Anterior cingulate cortex (tissue), 58 donors: Measurements from ENCODE around the gene PTGIR.
"Not testable (repeated sequence)": the region's sequence is repeated elsewhere in the genome, so short reads cannot be mapped to it uniquely, and the experiment has no call there.

ENCODE experiments used
- DNase-seq, 58 donors: peaks; one replicate each; lab custom pipeline; 2025; lab: John Stamatoyannopoulos, UW

The PTGIR gene

DNA sequence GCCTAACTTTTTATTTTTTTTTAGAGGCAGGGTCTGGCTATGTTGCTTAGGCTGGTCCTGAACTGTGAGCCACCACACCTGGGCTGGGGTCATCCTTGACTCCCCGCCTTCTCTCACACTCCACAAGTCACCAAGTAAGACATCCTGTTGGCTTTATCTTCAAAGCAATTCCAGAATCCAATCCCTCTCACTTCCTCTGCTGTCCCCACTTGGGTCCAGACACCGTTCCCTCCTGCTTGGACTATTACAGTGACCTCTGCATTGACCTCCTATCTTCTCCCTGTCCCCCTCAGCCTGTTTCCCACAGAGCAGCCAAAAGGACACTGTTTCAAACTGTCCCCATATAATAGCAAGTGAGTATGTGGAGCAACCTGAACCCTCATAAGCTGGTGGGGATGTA, 15.8 kb upstream of the PTGIR start:
- DNase-seq = no peak

DNA sequence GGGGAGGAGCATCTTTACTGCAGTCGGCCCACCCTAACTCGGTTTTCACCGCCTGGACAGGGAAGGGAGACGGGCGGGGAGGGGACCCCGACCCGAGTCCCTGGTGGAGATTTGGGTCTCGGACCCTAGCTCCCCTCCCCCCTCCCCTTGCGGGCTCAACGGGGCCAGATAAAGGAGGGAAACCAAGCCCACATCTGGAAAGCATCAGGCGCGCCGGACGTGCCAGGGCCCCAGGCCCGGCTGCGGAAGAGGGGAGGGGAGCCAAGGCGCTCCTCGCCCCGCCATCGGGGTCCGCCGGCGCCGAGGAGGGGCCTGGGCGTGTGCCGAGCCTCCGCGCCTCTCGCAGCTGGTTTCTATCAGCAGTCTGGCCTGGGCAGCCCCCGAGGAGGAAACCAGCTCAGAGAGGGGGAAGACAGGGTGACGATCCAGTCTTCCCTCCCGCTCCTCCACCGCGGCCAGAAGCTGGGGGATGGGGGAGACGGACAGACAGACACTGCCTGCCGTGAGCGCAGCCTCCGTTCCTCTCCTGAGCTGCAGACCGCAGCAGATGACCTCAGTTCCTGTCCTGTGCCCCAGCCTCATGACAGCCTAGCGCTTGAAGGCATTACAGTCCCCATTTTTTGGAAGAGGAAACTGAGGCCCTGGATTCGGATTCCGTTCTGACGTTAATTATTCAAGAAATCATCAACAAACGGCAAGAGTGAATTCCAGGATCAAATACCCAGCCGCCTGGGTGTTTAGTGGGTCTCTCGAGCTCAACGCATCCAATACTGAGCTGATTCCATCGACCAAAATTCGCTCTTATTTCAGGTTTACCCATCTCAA, 14.7 kb upstream of the PTGIR start:
- DNase-seq = peak in 5 of 58 donors; percentile 19 to 49 (median 46)

DNA sequence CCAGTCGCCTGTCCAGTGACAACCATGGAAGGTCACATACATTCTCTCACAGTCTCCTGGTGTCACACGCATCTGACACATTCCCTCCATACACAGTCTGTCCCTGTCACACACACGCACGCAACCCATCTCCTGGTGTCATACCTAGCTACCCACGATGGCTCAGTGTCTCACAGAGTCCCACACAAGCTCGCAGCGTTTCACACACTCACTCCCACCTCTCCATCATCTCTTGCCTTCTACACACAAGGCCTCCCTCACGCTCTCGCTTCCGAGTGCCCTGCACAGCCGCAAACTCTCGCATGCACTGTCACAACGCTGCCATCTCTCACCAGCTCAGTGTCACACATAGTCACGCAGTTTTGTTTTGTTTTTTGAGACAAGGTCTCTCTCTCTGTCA, 12.3 kb upstream of the PTGIR start:
- DNase-seq = peak in 12 of 58 donors; percentile 9 to 34 (median 22)

DNA sequence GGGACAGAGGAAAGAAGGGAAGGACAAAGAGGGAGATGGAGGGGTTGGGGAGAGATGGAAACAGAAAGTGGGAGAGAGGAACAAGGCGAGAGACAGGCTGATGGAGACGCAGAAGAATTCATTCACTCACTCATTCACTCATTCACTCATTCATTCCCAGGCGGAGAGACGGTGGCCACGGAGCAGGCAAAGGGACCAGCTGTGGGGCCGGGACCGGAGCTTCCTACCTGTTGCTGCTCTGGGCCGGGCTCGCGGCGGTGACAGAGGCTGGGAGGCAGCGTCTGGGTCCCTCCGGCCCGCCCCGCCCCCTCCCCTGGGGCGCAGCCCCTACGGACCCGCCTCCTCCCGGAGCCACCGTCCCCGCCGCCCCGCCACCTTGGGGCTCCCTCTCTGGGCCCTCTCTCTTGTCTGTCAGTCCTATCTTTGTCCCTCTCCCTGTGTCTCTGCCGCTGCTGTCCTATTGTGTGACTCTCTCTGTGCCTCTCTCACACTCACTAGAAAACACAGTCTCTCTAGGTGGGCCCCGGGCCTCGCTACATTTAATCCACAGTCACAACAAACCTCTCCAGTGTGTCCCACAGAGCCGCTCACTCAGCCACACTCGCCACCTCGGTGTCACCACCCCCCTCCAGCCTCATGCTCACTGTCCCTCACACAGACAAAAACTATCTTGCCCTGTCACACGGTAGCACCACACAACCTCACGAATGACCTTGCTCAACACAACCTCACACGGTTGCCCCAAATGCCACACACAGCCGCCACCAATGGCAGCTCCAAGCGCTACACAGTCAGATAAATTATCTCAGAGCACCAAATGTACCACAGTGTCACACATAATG, 11.3 kb upstream of the PTGIR start, which contains the start of gene GNG8:
GNG8 (minus strand) TSS at position 283 of the 842 bp plus-strand sequence. CDS start 1,520 bp downstream, outside the sequence.
- peak in 6 of 58 donors; percentile 13 to 58 (median 32) for DNase-seq

DNA sequence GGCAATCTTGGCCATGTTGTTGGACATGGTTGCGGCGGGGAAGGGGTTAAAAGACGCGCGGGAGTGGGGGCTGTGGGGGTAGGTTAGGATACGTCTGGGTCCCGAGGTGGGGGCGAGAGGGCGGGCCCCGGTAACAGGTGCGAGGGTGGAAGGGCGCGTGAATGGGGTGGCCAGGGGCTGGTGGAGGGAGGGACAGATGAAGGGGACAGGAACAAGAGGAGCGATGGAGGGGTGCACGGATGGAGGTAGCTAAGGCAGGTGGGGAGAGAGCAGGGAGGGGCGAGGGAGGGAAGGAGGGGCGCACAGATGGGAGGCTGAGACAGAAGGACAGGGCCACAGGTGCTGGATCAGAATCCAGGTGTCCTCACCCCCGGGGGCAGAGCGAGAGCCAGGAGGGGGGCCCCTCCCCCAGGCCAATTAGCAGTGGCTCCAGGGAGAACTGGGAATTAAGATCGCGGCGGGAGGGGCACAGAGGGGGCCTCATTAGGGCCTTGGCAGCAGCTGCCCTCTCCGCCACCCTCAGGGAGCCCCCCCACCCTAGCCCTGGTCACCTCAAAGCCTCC, 9.8 kb upstream of the PTGIR start:
- peak in 2 of 58 donors; percentile 23 to 67 for DNase-seq

DNA sequence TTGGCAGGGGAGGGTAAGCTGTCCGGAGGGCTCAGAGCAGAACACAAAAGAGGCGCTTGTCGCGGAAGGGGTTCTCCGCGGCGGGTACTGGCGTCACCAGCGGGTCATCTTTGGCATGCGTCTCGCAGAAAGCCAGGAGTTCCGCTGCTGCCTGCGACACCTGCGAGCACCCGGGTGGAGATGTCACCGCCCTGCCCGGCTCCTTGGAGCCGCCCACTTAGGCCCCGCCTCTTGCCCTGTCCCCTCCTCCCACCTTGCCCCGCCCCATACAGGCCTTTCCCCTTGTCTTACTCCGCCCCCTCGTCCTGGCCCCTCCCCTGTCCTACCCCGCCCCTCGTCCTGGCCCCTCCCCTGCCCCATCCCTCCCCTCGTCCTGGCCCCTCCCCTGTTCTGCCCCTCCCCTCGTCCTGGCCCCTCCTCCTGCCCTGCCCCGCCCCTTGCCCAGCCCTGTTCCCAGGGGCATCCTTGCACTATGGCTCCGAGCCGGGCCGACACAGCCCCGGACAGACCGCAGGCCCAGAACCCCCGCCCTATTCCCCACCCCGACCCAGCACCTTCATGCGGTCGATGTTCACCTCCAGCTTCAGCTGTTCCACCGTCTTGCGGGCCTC, 9.3 kb upstream of the PTGIR start:
- DNase-seq = peak in 52 of 58 donors; percentile 16 to 92 (median 70)

DNA sequence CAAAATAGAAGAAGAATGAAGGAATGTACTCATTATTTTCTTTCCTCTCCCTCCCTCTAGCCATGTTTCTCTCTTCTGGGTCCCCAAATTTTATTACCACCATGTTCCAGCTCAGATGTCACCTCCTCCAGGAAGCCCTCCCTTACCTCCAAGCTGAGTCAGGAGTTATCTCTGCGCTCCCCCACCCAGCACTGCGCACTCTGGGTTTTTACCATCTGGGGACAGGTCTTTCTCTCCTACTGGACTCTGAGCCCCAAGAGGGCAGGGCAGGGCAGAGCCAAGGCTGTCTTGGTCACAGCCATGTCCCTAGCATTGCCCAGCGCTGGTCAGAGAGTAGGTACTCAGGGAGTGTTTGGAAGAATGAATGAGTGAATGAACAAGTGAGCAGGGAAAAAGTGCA, 8.2 kb upstream of the PTGIR start:
- DNase-seq = no peak

DNA sequence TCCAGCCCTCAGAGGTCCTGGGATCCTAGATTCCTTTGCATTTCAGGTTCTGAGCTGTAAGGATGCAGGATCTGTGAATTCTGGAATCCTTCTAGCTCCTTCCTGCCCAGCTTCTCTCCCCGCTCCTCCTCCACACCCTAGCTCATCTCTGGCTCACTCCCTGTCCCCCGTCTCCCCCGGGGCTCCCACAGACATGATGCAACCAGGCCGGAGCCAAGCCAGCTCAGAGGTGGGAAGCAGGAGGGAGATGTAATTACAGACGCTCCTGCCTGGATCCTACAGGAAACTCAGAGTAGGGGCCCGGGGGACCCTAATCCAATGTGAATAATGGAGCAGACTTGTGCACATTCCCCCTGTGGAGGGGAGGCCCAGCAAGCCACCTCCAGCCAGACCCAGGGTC, 6.6 kb upstream of the PTGIR start:
- DNase-seq = peak in 7 of 58 donors; percentile 4 to 51 (median 15)

DNA sequence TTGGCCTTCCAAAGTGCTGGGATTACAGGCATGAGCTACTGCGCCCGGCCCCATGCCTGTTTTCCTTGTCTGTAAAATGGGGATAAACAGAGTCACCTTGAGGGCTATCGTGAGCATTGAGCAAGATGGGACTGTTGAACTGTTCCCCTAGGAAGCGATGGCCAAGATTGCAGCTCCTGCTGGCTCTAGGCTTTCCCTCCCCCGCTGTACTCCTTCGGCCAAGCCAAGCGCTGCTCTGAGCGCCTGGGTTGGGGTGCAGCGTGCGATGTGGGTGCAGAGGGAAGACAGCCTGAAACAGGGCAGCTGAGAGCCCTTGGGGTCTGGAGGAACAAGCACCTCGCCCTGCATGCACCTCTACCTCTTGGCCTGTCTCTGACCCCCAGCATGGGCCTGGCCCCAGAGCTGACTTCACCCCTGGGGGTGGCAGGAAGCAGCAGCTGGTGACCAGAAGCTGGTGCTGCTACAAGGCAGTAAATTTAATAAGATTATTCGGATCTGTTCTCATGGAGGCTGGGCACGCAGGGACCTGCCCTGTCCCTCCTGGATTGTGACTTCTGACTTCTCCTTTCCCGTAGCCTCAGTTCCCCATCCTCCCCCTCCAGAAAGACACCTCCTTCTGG, 5.8 kb upstream of the PTGIR start:
- no peak for DNase-seq

DNA sequence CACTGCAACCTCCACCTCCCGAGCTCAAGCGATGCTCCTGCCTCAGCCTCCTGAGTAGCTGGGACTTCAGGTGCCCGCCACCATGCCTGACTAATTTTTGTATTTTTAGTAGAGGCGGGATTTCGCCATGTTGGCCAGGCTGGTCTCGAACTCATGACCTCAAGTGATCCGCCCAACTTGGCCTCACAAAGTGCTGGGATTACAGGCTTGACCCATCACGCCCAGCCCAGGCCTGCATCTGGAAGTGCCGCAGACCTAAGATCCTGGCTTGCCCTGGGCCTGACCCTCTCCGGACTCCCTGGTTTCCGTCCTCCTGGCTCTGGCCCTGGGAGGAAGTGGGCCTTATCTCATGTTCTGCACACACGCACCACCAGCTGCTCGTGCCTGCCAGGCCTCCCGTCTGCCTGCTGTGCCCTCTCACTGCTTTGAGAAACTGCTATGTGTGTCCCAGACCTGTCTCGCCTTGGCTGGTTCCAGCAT, 4.7 kb upstream of the PTGIR start:
- no peak for DNase-seq

DNA sequence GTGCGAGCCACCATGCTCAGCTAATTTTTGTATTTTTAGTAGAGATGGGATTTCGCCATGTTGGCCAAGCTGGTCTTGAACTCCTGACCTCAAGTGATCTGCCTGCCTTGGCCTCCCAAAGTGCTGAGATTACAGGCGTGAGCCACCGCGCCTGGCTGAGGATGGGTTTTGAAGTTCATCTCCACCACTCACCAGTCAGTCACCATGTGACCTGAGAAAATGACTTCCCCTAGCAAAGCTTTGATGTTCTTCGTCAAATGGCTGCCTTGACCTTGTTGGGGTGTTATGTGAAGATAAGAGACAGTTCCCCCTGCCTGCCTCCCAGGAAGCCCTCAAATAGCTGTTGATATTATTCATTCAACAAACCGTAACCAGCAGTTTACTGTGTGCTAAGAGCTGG, 4.1 kb upstream of the PTGIR start:
- not testable (repeated sequence) for DNase-seq

DNA sequence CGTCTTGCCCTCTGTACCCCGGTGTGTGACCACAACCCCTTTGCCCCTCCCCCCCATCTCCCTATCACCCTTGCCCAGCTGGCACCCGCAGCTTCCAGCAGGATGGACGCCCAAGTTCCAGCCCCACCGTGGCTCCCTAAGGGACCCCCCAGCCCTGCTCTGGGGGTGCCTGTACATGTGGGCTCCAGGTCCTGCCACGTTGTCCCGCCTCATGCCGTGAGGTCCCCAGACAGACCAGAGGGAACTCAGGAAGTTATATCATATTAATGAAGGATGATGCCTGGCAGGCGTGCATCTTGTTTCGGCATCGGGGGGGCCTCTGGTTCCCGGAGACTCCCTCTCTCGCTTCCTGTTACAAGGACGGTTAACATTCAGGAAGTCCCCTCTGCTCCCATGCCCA, 1.6 kb upstream of the PTGIR start:
- DNase-seq = no peak

DNA sequence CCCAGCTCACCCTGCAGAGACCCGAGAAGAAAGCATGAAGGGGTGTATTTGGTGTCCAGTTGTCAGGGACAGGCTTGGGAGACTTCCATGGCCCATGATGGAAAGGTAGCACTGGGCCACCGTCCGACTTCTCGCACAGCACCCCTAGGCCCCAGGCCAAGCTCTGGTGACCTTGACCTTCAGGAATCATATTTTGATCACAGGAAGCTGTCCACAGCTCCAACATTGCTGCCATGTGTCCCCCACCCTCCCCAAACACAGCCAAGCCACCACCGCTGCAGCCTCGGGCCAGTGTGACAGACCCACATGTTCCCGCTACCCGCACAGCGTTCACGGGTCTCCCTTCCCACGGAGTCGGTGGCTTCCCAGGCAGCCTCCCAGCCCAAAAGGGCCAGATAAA, 842 bp upstream of the PTGIR start:
- no peak for DNase-seq

DNA sequence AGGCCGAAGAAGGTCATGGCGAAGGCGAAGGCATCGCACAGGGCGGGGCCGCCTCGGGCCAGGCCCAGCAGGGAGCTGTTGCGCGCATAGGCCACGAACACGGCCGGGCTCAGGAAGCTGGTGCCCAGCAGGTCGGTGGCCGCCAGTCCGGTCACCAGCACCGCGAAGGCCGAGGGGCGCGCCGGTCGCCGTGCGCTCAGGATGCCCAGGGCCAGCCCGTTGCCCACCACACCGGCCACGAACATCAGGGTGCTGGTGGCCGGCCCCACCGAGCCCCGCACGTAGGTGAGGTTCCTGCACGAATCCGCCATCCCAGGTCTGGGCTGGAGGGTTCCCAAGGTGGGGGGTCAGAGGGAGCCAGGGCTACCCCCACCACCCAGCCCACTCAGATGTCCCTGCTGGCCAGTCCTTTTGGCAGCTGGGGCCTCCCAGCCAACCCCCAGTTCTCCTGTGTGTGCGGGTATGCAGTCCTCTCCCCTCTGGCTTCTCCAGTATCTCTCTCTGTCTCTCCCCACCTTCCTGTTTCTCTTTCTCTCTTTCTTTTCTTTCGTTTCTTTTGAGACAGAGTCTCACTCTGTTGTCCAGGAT, 880 bp downstream of the PTGIR start:
- no peak for DNase-seq

DNA sequence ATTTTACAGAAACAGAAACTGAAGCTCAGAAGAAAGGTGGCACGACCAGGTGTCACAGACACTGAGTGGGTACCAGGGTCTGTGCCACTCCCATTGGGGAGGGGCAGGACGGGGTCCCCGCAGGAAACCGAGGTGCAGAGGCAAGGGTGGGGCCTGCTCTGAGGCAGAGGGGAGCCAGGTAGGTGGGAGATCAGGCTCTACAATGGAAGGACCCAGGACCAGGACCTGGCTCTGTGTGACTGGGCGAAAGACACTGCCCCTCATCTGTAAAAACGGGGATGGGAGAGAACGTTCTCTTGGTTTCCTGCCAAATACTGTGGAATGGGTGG, 2.8 kb downstream of the PTGIR start:
- DNase-seq = no peak

DNA sequence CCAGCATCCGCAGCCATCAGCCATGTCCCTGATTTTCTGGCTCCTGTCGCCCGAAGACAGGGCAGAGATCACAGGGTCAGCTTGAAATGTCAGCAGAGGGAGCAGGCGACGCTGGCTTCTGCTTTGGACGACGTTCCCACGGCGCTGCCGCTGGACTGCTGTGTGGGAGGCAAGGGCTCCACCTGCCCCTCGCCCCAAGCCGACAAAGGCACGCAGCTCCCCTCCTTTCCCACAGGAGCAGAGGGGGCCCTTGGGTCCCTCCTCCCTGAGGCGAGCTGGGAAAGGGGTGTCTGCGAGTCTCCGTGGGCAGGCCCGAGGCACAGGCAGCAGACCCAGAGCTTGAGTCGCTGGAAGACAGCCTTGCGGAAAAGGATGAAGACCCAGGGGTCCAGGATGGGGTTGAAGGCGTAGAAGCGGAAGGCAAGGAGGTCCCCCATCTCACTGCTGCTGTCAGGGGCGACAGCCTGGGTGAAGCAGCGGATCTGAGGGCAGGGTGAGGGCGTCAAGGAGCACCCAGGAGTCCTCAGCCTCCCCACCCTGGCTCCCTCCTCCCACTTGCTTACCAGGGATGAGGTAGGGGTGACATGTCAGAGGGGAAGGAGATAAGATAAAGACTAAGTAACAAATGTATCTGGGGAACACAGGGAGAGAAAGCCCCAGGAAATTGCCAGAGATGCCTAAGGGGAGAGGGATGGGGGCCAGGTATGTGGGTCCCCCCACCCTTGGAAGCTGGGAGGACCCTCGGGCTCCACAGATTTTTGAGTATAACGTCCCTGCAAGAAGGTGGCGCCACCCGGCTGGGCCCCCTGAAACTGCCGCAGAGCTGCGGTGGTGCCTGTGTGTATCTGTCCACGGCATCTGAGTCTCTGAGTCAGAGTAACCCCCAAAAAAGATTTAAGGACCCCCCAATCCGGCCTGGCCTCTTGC, 3.4 kb downstream of the PTGIR start:
- DNase-seq = no peak

DNA sequence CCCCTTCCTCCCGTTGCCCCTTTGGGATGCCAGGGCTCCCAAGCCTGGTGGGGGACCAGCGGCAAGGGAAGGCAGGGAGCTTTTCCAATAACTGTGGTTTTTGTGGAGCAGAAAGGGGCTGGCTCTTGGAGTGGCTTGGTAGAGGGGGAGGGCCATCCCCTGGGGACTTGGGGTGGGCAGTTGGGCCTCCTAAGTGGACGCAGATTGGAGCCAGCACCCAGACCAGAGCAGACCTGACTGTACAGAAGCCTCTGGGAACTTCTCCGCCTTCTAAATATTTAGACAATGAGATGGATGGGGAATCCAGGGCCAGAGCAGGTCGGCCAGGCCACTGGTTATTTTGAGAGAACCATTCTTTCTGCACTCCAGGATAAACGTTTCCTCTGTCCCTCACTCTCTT, 4.2 kb downstream of the PTGIR start:
- DNase-seq = no peak

DNA sequence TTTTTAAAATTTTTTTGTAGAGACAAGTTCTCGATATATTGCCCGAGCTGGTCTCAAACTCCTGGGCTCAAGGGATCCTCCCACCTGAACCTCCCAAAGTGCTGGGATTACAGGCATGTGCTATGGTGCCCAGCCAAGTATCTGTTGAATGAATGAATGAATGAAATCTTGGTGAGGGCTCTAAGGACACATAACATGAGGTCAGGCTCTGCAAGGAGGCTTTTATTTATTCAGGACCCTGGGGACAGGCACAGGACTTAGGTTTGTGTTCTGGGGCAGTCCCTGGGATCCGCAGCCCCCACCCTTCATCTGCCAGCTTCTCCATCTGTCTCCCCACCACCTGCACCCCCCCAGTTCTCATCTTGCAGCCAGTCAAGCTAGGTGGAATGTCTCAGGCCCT, 4.6 kb downstream of the PTGIR start:
- no peak for DNase-seq
